Upper lobe of right lung (tissue), 1 donor: ENCODE data around the gene APCDD1L. TPM values are rescaled to one million over a fixed set of nuclear protein-coding genes. Genes with fewer than 3 reads are reported as not detected.
"Not testable (repeated sequence)": the region's sequence is repeated elsewhere in the genome, so short reads cannot be mapped to it uniquely, and the experiment has no call there.

Source experiments
- ATAC-seq: fragments of 200-7000 bp; cut with Tn5 transposase; one replicate; pipeline ENCODE4 v1.9.1; 2020; ENCODE audit warnings: mild to moderate bottlenecking, moderate library complexity
- DNase-seq: peaks from one replicate; pipeline ENCODE4 v3.0.0-alpha.2; 2020
- H3K27ac ChIP-seq: fragments of 200-600 bp; one replicate; pipeline ENCODE4 v1.8.0; 2022
- H3K27me3 ChIP-seq: fragments of 200-600 bp; one replicate; pipeline ENCODE4 v1.8.0; 2022; ENCODE audit warnings: mild to moderate bottlenecking
- H3K36me3 ChIP-seq: fragments of 200-600 bp; one replicate; pipeline ENCODE4 v1.8.0; 2022
- H3K4me1 ChIP-seq: fragments of 200-600 bp; one replicate; pipeline ENCODE4 v1.8.0; 2022
- H3K4me3 ChIP-seq: fragments of 200-600 bp; one replicate; pipeline ENCODE4 v1.8.0; 2022; ENCODE audit warnings: mild to moderate bottlenecking
- H3K9me3 ChIP-seq: fragments of 200-600 bp; one replicate; pipeline ENCODE4 v1.8.0; 2022
- CTCF ChIP-seq: fragments of 200-600 bp; IDR thresholded peaks from one replicate; pipeline ENCODE4 v1.8.0; 2022; ENCODE audit warnings: antibody characterized with exemption
- intact Hi-C: fragments of 100-400 bp; cut with DNase I; formaldehyde crosslinking; loops from one replicate; pipeline ENCODE4 v1.11.0; 2022
- total RNA-seq: library from RNA; stranded (reverse); fragmentation: NEBNext Ultra II Directional; extraction: Animal tissue kit (Norgen Biotek cat#: 25700); gene quantifications from one replicate; pipeline ENCODE4 v1.2.1, GENCODE V29; 2021
- donor health status: DM: no; HTN: yes; CAD: no; lungs with severe emphysema.

APCDD1L gene
- total RNA-seq, 1 donor from 2014 or later, result not detected

DNA sequence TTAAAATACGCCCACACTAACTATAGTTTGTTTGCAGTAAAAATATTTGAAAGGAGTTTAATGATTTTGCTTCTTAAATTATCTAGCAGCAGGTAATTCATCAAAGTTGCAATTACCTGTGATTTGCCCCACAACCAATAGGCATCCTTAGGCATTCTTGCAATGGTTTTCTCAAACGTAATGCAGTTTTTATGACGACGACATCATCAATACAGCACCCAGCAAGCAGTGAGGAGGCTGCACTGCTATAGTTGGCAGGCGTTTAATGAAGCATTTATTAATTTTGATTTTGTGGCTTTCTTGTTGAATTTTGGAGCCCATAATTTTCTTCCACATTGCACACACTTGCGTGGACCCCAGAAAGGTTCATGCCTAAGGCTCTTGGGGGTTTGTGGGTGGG lies 28.1 kb upstream of the APCDD1L start:
- no peak for ATAC-seq
- Histone ChIP-seq H3K4me3 (no peak overlapping the region), H3K27ac (no peak overlapping the region), H3K27me3 (peaks cover 16% of the 10 kb centered on the region), H3K4me1 (no peaks in the 10 kb centered on the region), H3K36me3 (no peaks in the 10 kb centered on the region), H3K9me3 (no peaks in the 10 kb centered on the region)
- TF ChIP-seq CTCF, result no peak
- DNase-seq, result no peak
- intact Hi-C loops, result no loop called here

DNA sequence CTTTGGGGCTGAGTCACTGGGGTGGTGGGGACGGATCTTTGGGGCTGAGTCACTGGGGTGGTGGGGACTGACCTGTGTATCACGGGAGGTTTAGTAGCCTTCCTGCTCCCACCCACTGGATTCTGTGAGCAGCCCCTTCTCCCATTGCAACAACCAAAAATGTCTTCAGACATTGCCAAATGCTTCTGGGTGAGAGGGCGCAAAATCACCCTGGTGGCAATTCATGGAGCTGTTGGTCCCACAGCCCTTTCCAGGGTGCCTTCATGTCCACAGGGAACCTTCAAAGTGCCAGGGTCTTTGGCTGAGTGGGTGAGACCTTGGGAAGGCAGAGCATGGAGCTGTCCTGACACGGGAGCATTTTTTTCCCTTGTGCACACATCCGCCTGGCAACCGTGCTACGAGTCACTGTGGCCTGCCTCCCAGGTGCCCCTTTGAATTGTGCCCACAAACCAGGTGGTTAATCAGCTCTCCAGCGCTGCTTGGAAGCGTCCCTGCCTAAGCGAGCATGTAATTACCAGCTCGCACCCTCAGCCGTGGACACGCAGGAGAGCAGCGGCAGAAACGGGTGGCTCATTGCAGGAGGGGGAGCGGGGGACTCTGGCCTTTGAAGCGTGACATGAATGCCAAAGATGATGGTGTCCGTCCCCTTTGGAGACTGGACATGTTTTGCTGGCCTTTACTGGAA lies 27.4 kb upstream of the APCDD1L start:
- Histone ChIP-seq H3K36me3 (no peaks in the 10 kb centered on the region), H3K27ac (no peak overlapping the region), H3K4me3 (no peak overlapping the region), H3K27me3 (peaks cover 16% of the 10 kb centered on the region), H3K4me1 (no peaks in the 10 kb centered on the region), H3K9me3 (peaks cover 3% of the 10 kb centered on the region)
- intact Hi-C loops, result no loop called here
- no peak for TF ChIP-seq CTCF
- ATAC-seq (no peak), DNase-seq (no peak)

GRCh38 chr20:58542034-58542410 lies 26.8 kb upstream of the APCDD1L start:
- H3K4me1 ChIP-seq, H3K36me3 ChIP-seq, DNase-seq, ATAC-seq, H3K9me3 ChIP-seq, H3K27ac ChIP-seq, intact Hi-C loops, H3K4me3 ChIP-seq: not testable (repeated sequence)
- H3K27me3 ChIP-seq, result peaks cover 15% of the 10 kb centered on the region

DNA sequence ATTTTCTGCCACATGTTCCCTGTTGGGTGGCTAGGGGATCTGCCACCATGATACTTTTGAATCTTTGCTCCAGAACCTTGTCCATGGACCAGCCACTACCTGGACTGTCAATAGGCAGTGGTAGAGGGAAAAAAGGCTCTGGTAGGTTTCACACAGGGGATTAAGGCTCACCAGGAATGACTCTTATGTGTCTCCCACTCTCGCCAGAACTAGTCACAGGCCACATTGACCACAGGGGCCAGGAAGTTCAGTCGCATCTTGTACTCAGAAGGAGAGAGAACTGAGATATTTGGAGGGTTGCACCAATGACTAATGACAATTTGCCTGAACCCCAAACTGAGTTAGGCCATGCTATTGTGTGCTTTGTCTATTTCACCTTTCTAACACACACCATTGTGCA lies 23.6 kb upstream of the APCDD1L start:
- Histone ChIP-seq H3K4me3 (no peak overlapping the region), H3K9me3 (peaks cover 3% of the 10 kb centered on the region), H3K4me1 (no peaks in the 10 kb centered on the region), H3K27ac (no peak overlapping the region), H3K36me3 (no peaks in the 10 kb centered on the region), H3K27me3 (no peaks in the 10 kb centered on the region)
- intact Hi-C loops, result no loop called here
- ATAC-seq (no peak), DNase-seq (no peak)
- TF ChIP-seq CTCF, result no peak

DNA sequence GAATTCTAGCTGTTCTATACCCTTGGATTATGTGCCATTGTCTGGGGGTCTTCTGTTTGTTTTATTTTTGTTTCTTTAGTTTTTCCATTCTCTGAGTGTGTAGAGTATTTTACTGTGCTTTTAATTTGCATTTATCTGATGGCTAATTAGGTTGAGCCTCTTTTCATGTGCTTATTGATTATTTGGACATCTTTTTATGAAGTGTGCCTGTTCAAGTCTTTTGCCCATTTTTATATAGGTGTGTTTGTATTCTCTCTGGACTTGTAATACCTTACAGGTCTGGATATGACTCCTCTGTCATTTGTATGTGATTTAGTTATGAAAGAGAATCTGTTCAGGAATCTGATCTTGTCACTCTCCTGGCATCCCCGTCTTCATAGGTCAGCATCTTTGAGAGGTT lies 22.6 kb upstream of the APCDD1L start:
- no peaks in the 10 kb centered on the region for H3K36me3 ChIP-seq
- H3K27me3 ChIP-seq, result no peaks in the 10 kb centered on the region
- H3K4me1 ChIP-seq, result no peaks in the 10 kb centered on the region
- H3K9me3 ChIP-seq, result peaks cover 3% of the 10 kb centered on the region
- TF ChIP-seq CTCF, result no peak
- no peak overlapping the region for H3K27ac ChIP-seq
- H3K4me3 ChIP-seq, result no peak overlapping the region
- ATAC-seq (no peak), DNase-seq (no peak)
- intact Hi-C loops, result no loop called here

DNA sequence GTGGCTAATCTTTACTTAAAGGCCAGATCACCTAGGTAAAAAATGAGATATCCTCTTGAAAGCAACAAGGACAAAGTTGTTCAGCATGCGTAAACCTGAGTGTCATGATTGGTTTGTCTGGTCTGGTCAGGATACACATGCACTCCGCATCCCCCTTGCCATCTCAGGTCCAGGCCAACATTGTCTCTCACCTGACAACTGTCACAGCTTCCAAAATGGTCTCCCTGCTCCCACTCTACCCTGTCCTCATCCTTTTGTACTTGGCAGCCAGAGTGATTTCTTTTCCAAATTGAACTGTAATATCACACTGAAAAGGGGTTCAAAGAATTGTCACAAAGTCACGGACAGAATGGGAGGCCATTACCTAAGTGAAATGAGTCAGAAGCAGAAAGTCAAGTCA lies 21.1 kb upstream of the APCDD1L start:
- H3K27ac ChIP-seq, result no peak overlapping the region
- no peaks in the 10 kb centered on the region for H3K36me3 ChIP-seq
- TF ChIP-seq CTCF, result no peak
- ATAC-seq (no peak), DNase-seq (no peak)
- intact Hi-C loops, result no loop called here
- H3K27me3 ChIP-seq, result no peaks in the 10 kb centered on the region
- H3K9me3 ChIP-seq, result peaks cover 13% of the 10 kb centered on the region
- H3K4me3 ChIP-seq, result no peak overlapping the region
- no peaks in the 10 kb centered on the region for H3K4me1 ChIP-seq
